ENCODE measurements around the gene CACNA2D2. TPM values are rescaled to one million over a fixed set of nuclear protein-coding genes. Genes with fewer than 3 reads are reported as not detected.

Gene CACNA2D2
- total RNA-seq, 1 experiment from 2014 or later, result not detected

- peaks cover 7% of the 10 kb centered on the region; the same call in 1 of the 2 replicates for H4K20me1 ChIP-seq (ENCODE audit: insufficient read depth)
- no peak for DNase-seq
- intact Hi-C loops (cut with micrococcal nuclease; ENCODE audit: unreplicated experiment), result no loop called here
- H3F3A ChIP-seq (ENCODE audit: insufficient read depth, low read depth), result peaks cover 25% of the 10 kb centered on the region
- peaks cover 33% of the 10 kb centered on the region for H3K79me2 ChIP-seq (ENCODE audit: low read depth)
- no peak overlapping the region for H2AFZ ChIP-seq
- ChIA-PET CTCF (no interaction called here), POLR2A (ENCODE audit: unreplicated experiment) (no interaction called here)
- H3K36me3 ChIP-seq (ENCODE audit: low read depth), result peaks cover 7% of the 10 kb centered on the region; the same call in 1 of the 2 replicates
- no peaks in the 10 kb centered on the region for H3K27me3 ChIP-seq (ENCODE audit: insufficient read depth, low read depth)
- no peak overlapping the region for H3K4me3 ChIP-seq
- H3K9me2 ChIP-seq (ENCODE audit: insufficient read depth), result no peaks in the 10 kb centered on the region
- H3K27ac ChIP-seq, result no peak overlapping the region
- peak overlapping the region; percentile 91; the same call in 1 of the 2 replicates for H3K4me2 ChIP-seq
- H3K4me1 ChIP-seq (replicated peaks; ENCODE audit: insufficient read depth), result peaks cover 29% of the 10 kb centered on the region
- no peaks in the 10 kb centered on the region for H3K9me3 ChIP-seq (ENCODE audit: insufficient read depth, low read depth)
- BruUV-seq (replicated peaks), result no TSS peak
- TF ChIP-seq CTCF (conservative IDR thresholded peaks at IDR 0.05) (0 out of 2 replicates have a peak, but pooled peaks have one; percentile 12), EZH2 (IDR thresholded peaks at IDR 0.05; ENCODE audit: low read depth) (no peak)
These were observed 181.4 kb downstream of the CACNA2D2 start for GRCh38 chr3:50322115-50322385.

GRCh38 chr3:50321336-50322114, 181.9 kb downstream of the CACNA2D2 start:
- Histone ChIP-seq H3K27ac (peak overlapping the region; percentile 83), H3K36me3 (ENCODE audit: low read depth) (peaks cover 7% of the 10 kb centered on the region; the same call in 1 of the 2 replicates), H3K4me2 (peak overlapping the region; percentile 91), H3K9me2 (ENCODE audit: insufficient read depth) (no peaks in the 10 kb centered on the region), H3K27me3 (ENCODE audit: insufficient read depth, low read depth) (no peaks in the 10 kb centered on the region), H3K79me2 (ENCODE audit: low read depth) (peaks cover 27% of the 10 kb centered on the region), H3F3A (ENCODE audit: insufficient read depth, low read depth) (peaks cover 28% of the 10 kb centered on the region), H2AFZ (peak overlapping the region; percentile 91), H3K9me3 (ENCODE audit: insufficient read depth, low read depth) (no peaks in the 10 kb centered on the region), H3K4me1 (replicated peaks; ENCODE audit: insufficient read depth) (peaks cover 31% of the 10 kb centered on the region), H4K20me1 (ENCODE audit: insufficient read depth) (peaks cover 7% of the 10 kb centered on the region; the same call in 1 of the 2 replicates), H3K4me3 (peak overlapping the region; percentile 69)
- no TSS peak for BruUV-seq (replicated peaks)
- TF ChIP-seq EZH2 (IDR thresholded peaks at IDR 0.05; ENCODE audit: low read depth), result no peak
- TF ChIP-seq CTCF (conservative IDR thresholded peaks at IDR 0.05), result peak; percentile 62
- intact Hi-C loops (cut with micrococcal nuclease; ENCODE audit: unreplicated experiment), result loop anchor here (1.0 kb wide), 1 partner anchor 29 kb away; the partner anchor contains the start of gene IFRD2
- ChIA-PET POLR2A (ENCODE audit: unreplicated experiment) (interaction anchor here (0.7 to 1.0 kb wide), 2 partner anchors 22 to 29 kb away, joined by 5 to 7 read pairs; partner anchors contain the start of genes HYAL3 and NAA80), CTCF (interaction anchor here (0.5 to 1.1 kb wide), 6 partner anchors 18 to 1895 kb away, joined by 3 to 13 read pairs (median 4); partner anchors contain the start of gene HYAL1)
- peak; percentile 69 to 89 for DNase-seq

GRCh38 chr3:50320853-50321335, 182.5 kb downstream of the CACNA2D2 start:
- no peaks in the 10 kb centered on the region for H3K27me3 ChIP-seq (ENCODE audit: insufficient read depth, low read depth)
- intact Hi-C loops (cut with micrococcal nuclease; ENCODE audit: unreplicated experiment), result loop anchor here (1.0 kb wide), 1 partner anchor 29 kb away; the partner anchor contains the start of gene IFRD2
- H3K79me2 ChIP-seq (ENCODE audit: low read depth), result peaks cover 24% of the 10 kb centered on the region
- H2AFZ ChIP-seq, result peak overlapping the region; percentile 91
- H4K20me1 ChIP-seq (ENCODE audit: insufficient read depth), result peaks cover 7% of the 10 kb centered on the region; the same call in 1 of the 2 replicates
- peaks cover 34% of the 10 kb centered on the region for H3F3A ChIP-seq (ENCODE audit: insufficient read depth, low read depth)
- peak overlapping the region; percentile 69 for H3K4me3 ChIP-seq
- ChIA-PET CTCF (interaction anchor here (0.5 to 1.1 kb wide), 6 partner anchors 18 to 1896 kb away, joined by 3 to 13 read pairs (median 4); partner anchors contain the start of gene HYAL1), POLR2A (ENCODE audit: unreplicated experiment) (interaction anchor here (1.0 kb wide), 1 partner anchor 21 kb away, joined by 5 read pairs; the partner anchor contains the start of genes HYAL3 and NAA80)
- H3K4me1 ChIP-seq (replicated peaks; ENCODE audit: insufficient read depth), result peaks cover 38% of the 10 kb centered on the region
- no peaks in the 10 kb centered on the region for H3K9me3 ChIP-seq (ENCODE audit: insufficient read depth, low read depth)
- no peaks in the 10 kb centered on the region for H3K9me2 ChIP-seq (ENCODE audit: insufficient read depth)
- DNase-seq, result peak; percentile 40 to 80
- H3K4me2 ChIP-seq, result peak overlapping the region; percentile 91
- H3K36me3 ChIP-seq (ENCODE audit: low read depth), result peaks cover 7% of the 10 kb centered on the region; the same call in 1 of the 2 replicates
- H3K27ac ChIP-seq, result peak overlapping the region; percentile 83; the same call in 1 of the 2 replicates
- BruUV-seq (replicated peaks), result no TSS peak
- TF ChIP-seq CTCF (conservative IDR thresholded peaks at IDR 0.05) (no peak), EZH2 (IDR thresholded peaks at IDR 0.05; ENCODE audit: low read depth) (no peak)

Data from PC-9 (cell line).